Upper lobe of left lung (tissue), 6 donors: ENCODE data around the gene LSM14B. TPM values are rescaled to one million over a fixed set of nuclear protein-coding genes. Genes with fewer than 3 reads are reported as not detected.
A peak's percentile ranks its signal among the peaks of the same experiment; 100 is the strongest.

Experiments used
- ATAC-seq, 2 donors: fragments of 200-7000 bp; cut with Tn5 transposase; one replicate each; pipeline ENCODE4 v1.9.1; 2022; ENCODE audit warnings: mild to moderate bottlenecking in 2 of 2, moderate library complexity in 2 of 2; ENCODE audit not compliant: low FRiP score in 2 of 2
- DNase-seq, 2 donors: peaks; one replicate each; pipeline ENCODE4 v3.0.0-alpha.2; 2019 to 2020
- H3K27ac ChIP-seq, 4 donors: fragments of 200-600 bp; sonication (generic); one replicate each; pipeline ENCODE4 v1.5.1; 2016 to 2019
- H3K27me3 ChIP-seq, 4 donors: fragments of 200-600 bp; sonication (generic); one replicate each; pipeline ENCODE4 v1.5.1; 2017 to 2019
- H3K36me3 ChIP-seq, 4 donors: fragments of 200-600 bp; sonication (generic); one replicate each; pipeline ENCODE4 v1.5.1; 2016 to 2019
- H3K4me1 ChIP-seq, 4 donors: fragments of 200-600 bp; sonication (generic); one replicate each; pipeline ENCODE4 v1.5.1; 2018 to 2019
- H3K4me3 ChIP-seq, 4 donors: fragments of 200-600 bp; sonication (generic); one replicate each; pipeline ENCODE4 v1.5.1; 2017 to 2019; ENCODE audit warnings: mild to moderate bottlenecking in 2 of 4, moderate library complexity in 1 of 4
- H3K9me3 ChIP-seq, 4 donors: fragments of 200-600 bp; sonication (generic); one replicate each; pipeline ENCODE4 v1.5.1; 2018 to 2019
- EP300 ChIP-seq, 4 donors: sonication (generic); formaldehyde crosslinking; IDR thresholded peaks; one replicate each; pipeline ENCODE4 v1.5.1; 2017; ENCODE audit warnings: antibody characterized with exemption in 4 of 4, control low read depth in 2 of 4
- POLR2A ChIP-seq, 4 donors: fragments of 450-650 bp; IDR thresholded peaks; one replicate each; pipeline ENCODE4 v1.5.1; 2016 to 2017; ENCODE audit warnings: antibody characterized with exemption in 4 of 4, mild to moderate bottlenecking in 2 of 4
- POLR2AphosphoS5 ChIP-seq, 2 donors: sonication (generic); formaldehyde crosslinking; IDR thresholded peaks; one replicate each; pipeline ENCODE4 v1.5.1; 2017; ENCODE audit warnings: antibody characterized with exemption in 2 of 2
- WGBS, 2 donors: methylation state at CpG; one replicate each; pipeline ENCODE4 v1.1.5; 2017 to 2018; 5-methylcytosine and 5-hydroxymethylcytosine counted together
- total RNA-seq, 6 donors: library from RNA; depleted of rRNA in 4 of 6; stranded (reverse); fragments of >200 nt in 4 of 6; gene quantifications; one replicate each; pipeline versions ENCODE4 v1.1.0 to v1.2.1, GENCODE V29; 2016 to 2021
- TF ChIP-seq, protein P1 (sequence below), 6 experiments: fragments of 450-650 bp in 4 of 6; fragments of 200-600 bp in 2 of 6; sonication (generic) in 2 of 6; IDR thresholded peaks; one replicate each; pipeline ENCODE4 v1.5.1; 2016 to 2019; ENCODE audit warnings: antibody characterized with exemption in 6 of 6
- donor health status: DM: no; HTN: no; CAD: no; lungs with moderate emphysema.
- donor health status: DM: no; HTN: yes; CAD: no; lungs with severe emphysema.

The LSM14B gene
- total RNA-seq, 6 donors from 2014 or later = 27.8 to 46.3 (median 36.4) TPM

DNA sequence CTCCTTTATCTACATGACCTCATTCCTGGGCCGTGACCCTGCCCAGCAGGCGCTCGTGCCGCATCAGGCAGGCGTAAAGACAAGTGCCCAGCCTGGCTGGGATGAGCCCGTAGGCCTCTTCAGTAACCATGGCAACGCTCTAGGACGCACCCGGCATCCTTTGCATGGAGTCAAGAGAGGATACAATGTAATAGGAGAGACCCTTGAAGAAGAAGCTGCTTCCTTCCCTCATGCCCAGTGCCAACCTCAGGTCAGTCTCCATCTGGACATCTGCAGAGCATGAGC, 5.0 kb upstream of the LSM14B start:
- 33 to 42% methylated on average over 6 of the region's 9 CpGs for WGBS, 2 donors
- DNase-seq = no peak
- Histone ChIP-seq H3K4me3 (no peak overlapping the region), H3K27ac (no peak overlapping the region), H3K4me1 (peaks cover 3 to 8% (median 4%) of the 10 kb centered on the region in 4 donors), H3K36me3 (no peaks in the 10 kb centered on the region), H3K9me3 (peaks cover 5 to 19% (median 16%) of the 10 kb centered on the region in 4 donors), H3K27me3 (peaks cover 0 to 7% (median 0%) of the 10 kb centered on the region in 4 donors)
- no peak for TF ChIP-seq POLR2A (IDR thresholded peaks at IDR 0.05)
- no peak for TF ChIP-seq POLR2AphosphoS5 (IDR thresholded peaks at IDR 0.05)
- TF ChIP-seq, protein P1, sequence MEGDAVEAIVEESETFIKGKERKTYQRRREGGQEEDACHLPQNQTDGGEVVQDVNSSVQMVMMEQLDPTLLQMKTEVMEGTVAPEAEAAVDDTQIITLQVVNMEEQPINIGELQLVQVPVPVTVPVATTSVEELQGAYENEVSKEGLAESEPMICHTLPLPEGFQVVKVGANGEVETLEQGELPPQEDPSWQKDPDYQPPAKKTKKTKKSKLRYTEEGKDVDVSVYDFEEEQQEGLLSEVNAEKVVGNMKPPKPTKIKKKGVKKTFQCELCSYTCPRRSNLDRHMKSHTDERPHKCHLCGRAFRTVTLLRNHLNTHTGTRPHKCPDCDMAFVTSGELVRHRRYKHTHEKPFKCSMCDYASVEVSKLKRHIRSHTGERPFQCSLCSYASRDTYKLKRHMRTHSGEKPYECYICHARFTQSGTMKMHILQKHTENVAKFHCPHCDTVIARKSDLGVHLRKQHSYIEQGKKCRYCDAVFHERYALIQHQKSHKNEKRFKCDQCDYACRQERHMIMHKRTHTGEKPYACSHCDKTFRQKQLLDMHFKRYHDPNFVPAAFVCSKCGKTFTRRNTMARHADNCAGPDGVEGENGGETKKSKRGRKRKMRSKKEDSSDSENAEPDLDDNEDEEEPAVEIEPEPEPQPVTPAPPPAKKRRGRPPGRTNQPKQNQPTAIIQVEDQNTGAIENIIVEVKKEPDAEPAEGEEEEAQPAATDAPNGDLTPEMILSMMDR (IDR thresholded peaks at IDR 0.05) = no peak
- TF ChIP-seq EP300 (IDR thresholded peaks at IDR 0.05) = no peak
- no peak for ATAC-seq

DNA sequence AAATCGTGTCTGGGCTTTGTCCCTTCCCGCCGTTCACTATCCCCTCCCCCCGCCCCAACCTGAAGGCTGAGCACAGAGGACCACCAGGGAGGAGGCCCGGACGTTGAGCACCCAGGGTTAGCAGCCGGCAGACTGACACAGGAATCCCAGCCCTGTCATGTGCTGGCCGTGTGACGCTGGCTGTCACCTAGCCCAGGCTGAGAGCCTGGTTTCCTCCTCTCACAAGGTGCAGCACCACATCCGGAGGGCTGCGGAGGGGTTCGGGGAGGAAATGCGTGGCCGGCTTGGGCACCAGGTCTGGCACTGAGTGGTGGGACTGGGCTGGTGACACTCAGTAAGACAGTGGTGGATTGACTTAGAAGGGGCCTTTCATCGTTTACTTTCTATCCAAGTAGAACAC, 4.6 kb upstream of the LSM14B start:
- peaks cover 0 to 7% (median 0%) of the 10 kb centered on the region in 4 donors for H3K27me3 ChIP-seq
- no peak overlapping the region for H3K27ac ChIP-seq

DNA sequence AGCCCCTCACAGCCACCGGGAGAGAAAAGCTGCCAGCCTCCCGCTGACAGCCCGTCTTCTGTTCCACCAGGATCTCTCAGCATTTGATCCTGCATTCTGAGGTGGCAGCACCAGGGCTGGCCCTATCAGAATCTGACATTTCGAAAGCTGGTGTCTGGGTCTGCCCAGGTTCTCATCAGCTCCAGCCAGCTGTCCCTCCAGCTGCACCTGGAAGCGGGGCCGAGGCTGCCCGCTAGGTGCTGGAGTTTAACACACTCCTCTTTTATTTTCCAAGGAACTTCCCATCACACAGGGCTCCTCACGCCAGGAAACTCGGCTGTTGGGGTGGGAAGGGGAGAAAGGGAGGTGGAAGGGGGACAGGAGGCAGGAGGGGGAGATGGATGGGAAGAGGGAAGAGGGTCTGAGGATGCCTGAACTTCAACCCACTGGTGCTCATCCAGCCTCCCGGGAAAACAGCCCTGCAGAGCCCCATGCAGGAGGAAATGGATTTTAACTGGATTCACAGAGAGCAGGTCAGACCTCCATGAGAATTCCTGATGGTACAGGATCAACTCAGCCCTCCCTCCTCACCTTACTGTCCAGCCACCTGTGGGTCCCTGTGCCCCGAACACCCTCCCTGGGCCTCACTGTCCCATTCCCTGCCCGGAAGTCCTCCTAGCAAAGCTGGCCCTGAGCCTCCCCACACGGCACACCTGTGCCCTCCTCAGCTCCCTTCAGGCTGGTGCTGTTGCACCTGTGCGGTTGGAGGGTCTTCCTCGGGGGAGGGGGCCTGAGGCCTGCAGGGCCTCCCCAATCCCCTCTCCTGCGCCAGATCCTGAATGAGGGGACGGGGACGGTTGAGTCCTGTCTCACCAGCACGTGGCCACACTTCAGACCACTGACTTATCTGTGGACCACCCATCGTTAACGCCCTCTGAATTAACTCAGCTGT, 3.9 kb upstream of the LSM14B start:
- no peaks in the 10 kb centered on the region for H3K36me3 ChIP-seq
- DNase-seq = no peak
- WGBS, 2 donors = 42 to 72% methylated on average over 19 to 21 of the region's 21 CpGs
- peak overlapping the region in 1 of 4 donors; percentile 17 for H3K27ac ChIP-seq
- H3K27me3 ChIP-seq = peaks cover 0 to 7% (median 0%) of the 10 kb centered on the region in 4 donors
- TF ChIP-seq POLR2AphosphoS5 (IDR thresholded peaks at IDR 0.05) (no peak), POLR2A (IDR thresholded peaks at IDR 0.05) (no peak), EP300 (IDR thresholded peaks at IDR 0.05) (no peak)
- TF ChIP-seq, protein P1 (IDR thresholded peaks at IDR 0.05) = no peak
- peaks cover 7 to 14% (median 8%) of the 10 kb centered on the region in 4 donors for H3K4me1 ChIP-seq
- H3K4me3 ChIP-seq = no peak overlapping the region
- ATAC-seq = no peak
- peaks cover 0 to 13% (median 6%) of the 10 kb centered on the region in 4 donors for H3K9me3 ChIP-seq

More for the DNA sequence above, 4.6 kb upstream of the LSM14B start:
- TF ChIP-seq, protein P1 (IDR thresholded peaks at IDR 0.05) = no peak
- TF ChIP-seq EP300 (IDR thresholded peaks at IDR 0.05) (no peak), POLR2A (IDR thresholded peaks at IDR 0.05) (no peak), POLR2AphosphoS5 (IDR thresholded peaks at IDR 0.05) (no peak)
- H3K4me1 ChIP-seq = peaks cover 3 to 8% (median 4%) of the 10 kb centered on the region in 4 donors
- DNase-seq (peak; percentile 53 to 76), ATAC-seq (no peak)
- H3K9me3 ChIP-seq = peaks cover 2 to 16% (median 13%) of the 10 kb centered on the region in 4 donors
- 40 to 51% methylated on average over 3 to 7 of the region's 15 CpGs for WGBS, 2 donors
- no peaks in the 10 kb centered on the region for H3K36me3 ChIP-seq
- H3K4me3 ChIP-seq = no peak overlapping the region

DNA sequence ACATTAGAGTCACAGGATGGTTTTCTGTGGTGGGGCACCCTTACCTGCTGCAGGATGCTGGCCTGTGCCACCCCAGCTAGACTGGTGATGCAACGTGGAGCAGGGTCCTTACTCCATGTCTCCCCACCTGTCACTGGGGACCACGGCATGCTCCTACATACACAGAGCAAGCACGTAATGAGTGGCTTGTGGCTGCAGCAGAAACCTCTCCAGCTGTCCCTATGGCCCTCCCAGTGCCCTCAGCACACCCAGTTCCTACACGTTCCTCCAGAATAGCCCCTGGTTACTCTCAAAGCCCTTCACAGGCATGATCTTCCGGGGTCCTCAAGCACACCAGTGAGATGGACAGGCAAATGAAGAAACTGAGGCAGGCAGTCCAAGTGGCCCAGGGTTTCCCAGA, 3.2 kb upstream of the LSM14B start:
- H3K27ac ChIP-seq = peak overlapping the region in 2 of 4 donors; percentile 33 to 97
- TF ChIP-seq, protein P1 (IDR thresholded peaks at IDR 0.05) = no peak
- no peak for TF ChIP-seq POLR2A (IDR thresholded peaks at IDR 0.05)
- no peak for TF ChIP-seq POLR2AphosphoS5 (IDR thresholded peaks at IDR 0.05)
- TF ChIP-seq EP300 (IDR thresholded peaks at IDR 0.05) = no peak
- 73 to 77% methylated on average over 3 to 5 of the region's 5 CpGs for WGBS, 2 donors

More for the DNA sequence above, 3.2 kb upstream of the LSM14B start:
- no peak for DNase-seq
- no peak overlapping the region for H3K4me3 ChIP-seq
- no peak for ATAC-seq
- no peaks in the 10 kb centered on the region for H3K36me3 ChIP-seq
- peaks cover 0 to 7% (median 0%) of the 10 kb centered on the region in 4 donors for H3K27me3 ChIP-seq
- H3K4me1 ChIP-seq = peaks cover 14 to 22% (median 15%) of the 10 kb centered on the region in 4 donors
- peaks cover 0 to 5% (median 0%) of the 10 kb centered on the region in 4 donors for H3K9me3 ChIP-seq
